KMS-11 (cell line): ENCODE measurements around the gene CYBRD1.

Experiments used
- H2AFZ ChIP-seq: fragments of 200-600 bp; sonication (generic); 2 replicates; pipeline ENCODE4 v1.6.1; 2016; ENCODE audit warnings: antibody characterized with exemption, mixed run types, low read depth
- H3K27ac ChIP-seq: fragments of 200-600 bp; sonication (generic); 2 replicates; pipeline ENCODE4 v1.6.1; 2016; ENCODE audit warnings: mild to moderate bottlenecking, mixed run types
- H3K27me3 ChIP-seq: fragments of 200-600 bp; sonication (generic); 2 replicates; pipeline ENCODE4 v1.6.1; 2017; ENCODE audit warnings: mild to moderate bottlenecking, low read depth, mixed run types, moderate library complexity; ENCODE audit not compliant: insufficient read depth
- H3K36me3 ChIP-seq: fragments of 200-600 bp; sonication (generic); 2 replicates; pipeline ENCODE4 v1.6.1; 2017; ENCODE audit warnings: mild to moderate bottlenecking, mixed run types; ENCODE audit not compliant: insufficient read depth
- H3K4me1 ChIP-seq: fragments of 200-600 bp; sonication (generic); 2 replicates; pipeline ENCODE4 v1.6.1; 2016; ENCODE audit warnings: mild to moderate bottlenecking, low read depth, mixed run types; ENCODE audit not compliant: poor library complexity, severe bottlenecking
- H3K4me2 ChIP-seq: fragments of 200-600 bp; sonication (generic); 2 replicates; pipeline ENCODE4 v1.7.0; 2016; ENCODE audit warnings: mild to moderate bottlenecking, mixed run types
- H3K4me3 ChIP-seq: fragments of 200-600 bp; sonication (generic); IDR thresholded peaks from 2 replicates; pipeline ENCODE4 v1.6.1; 2017; ENCODE audit warnings: low read depth, low read length, mixed read lengths; ENCODE audit not compliant: insufficient read depth
- H3K79me2 ChIP-seq: fragments of 200-600 bp; sonication (generic); 2 replicates; pipeline ENCODE4 v1.6.1; 2016; ENCODE audit warnings: low read depth, mixed run types; ENCODE audit not compliant: insufficient read depth
- H3K9ac ChIP-seq: fragments of 200-600 bp; sonication (generic); 2 replicates; pipeline ENCODE4 v1.6.1; 2016; ENCODE audit warnings: mild to moderate bottlenecking, mixed run types
- H4K20me1 ChIP-seq: fragments of 200-600 bp; sonication (generic); 2 replicates; pipeline ENCODE4 v1.6.1; 2016; ENCODE audit warnings: mild to moderate bottlenecking, mixed run types; ENCODE audit not compliant: insufficient read depth
- TF ChIP-seq, protein P1 (sequence below): fragments of 200-600 bp; sonication (generic); conservative IDR thresholded peaks from 2 replicates; pipeline ENCODE4 v1.6.1; 2017; ENCODE audit warnings: low read depth, mild to moderate bottlenecking, antibody characterized with exemption, low read length, moderate library complexity, mixed read lengths

Gene CYBRD1

DNA sequence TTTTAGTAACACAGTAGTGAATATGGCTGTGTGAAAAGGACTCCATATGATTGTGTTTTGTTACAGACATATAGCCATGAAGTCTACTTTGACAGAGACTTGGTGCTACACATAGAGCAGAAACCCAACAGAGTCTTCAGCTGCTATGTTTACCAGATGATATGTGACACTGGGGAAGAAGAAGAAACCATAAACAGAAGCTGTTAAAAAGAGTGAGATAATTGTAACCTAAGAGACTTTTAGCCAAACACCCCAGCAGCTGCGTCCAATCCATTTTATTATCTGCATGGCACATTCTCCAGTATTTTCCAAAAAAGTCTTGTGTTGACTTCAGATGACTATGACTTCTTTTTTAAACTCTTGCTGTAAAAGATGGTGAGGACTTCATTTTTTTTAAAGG is 41.4 kb upstream of the CYBRD1 start:
- no peaks in the 10 kb centered on the region for H3K79me2 ChIP-seq
- no peaks in the 10 kb centered on the region for H3K27me3 ChIP-seq
- no peak overlapping the region for H3K9ac ChIP-seq
- no peak overlapping the region for H3K4me3 ChIP-seq
- no peak overlapping the region for H3K4me2 ChIP-seq
- H2AFZ ChIP-seq = no peak overlapping the region
- no peak overlapping the region for H3K27ac ChIP-seq
- TF ChIP-seq, protein P1, sequence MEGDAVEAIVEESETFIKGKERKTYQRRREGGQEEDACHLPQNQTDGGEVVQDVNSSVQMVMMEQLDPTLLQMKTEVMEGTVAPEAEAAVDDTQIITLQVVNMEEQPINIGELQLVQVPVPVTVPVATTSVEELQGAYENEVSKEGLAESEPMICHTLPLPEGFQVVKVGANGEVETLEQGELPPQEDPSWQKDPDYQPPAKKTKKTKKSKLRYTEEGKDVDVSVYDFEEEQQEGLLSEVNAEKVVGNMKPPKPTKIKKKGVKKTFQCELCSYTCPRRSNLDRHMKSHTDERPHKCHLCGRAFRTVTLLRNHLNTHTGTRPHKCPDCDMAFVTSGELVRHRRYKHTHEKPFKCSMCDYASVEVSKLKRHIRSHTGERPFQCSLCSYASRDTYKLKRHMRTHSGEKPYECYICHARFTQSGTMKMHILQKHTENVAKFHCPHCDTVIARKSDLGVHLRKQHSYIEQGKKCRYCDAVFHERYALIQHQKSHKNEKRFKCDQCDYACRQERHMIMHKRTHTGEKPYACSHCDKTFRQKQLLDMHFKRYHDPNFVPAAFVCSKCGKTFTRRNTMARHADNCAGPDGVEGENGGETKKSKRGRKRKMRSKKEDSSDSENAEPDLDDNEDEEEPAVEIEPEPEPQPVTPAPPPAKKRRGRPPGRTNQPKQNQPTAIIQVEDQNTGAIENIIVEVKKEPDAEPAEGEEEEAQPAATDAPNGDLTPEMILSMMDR = no peak
- no peaks in the 10 kb centered on the region for H4K20me1 ChIP-seq
- H3K36me3 ChIP-seq = no peaks in the 10 kb centered on the region
- no peaks in the 10 kb centered on the region for H3K4me1 ChIP-seq

- H3K36me3 ChIP-seq = no peaks in the 10 kb centered on the region
- no peaks in the 10 kb centered on the region for H3K4me1 ChIP-seq
- H4K20me1 ChIP-seq = no peaks in the 10 kb centered on the region
- TF ChIP-seq, protein P1 = no peak
- no peak overlapping the region for H3K4me3 ChIP-seq
- no peak overlapping the region for H2AFZ ChIP-seq
- H3K9ac ChIP-seq = no peak overlapping the region
- no peaks in the 10 kb centered on the region for H3K27me3 ChIP-seq
- H3K4me2 ChIP-seq = no peak overlapping the region
- no peaks in the 10 kb centered on the region for H3K79me2 ChIP-seq
- no peak overlapping the region for H3K27ac ChIP-seq
Measured at GRCh38 chr2:171482308-171482707, 40.0 kb upstream of the CYBRD1 start.

- Histone ChIP-seq H3K9ac (no peak overlapping the region), H3K36me3 (no peaks in the 10 kb centered on the region), H3K4me1 (no peaks in the 10 kb centered on the region), H3K27ac (no peak overlapping the region), H3K4me2 (no peak overlapping the region), H3K4me3 (no peak overlapping the region), H3K27me3 (no peaks in the 10 kb centered on the region), H2AFZ (no peak overlapping the region), H4K20me1 (no peaks in the 10 kb centered on the region), H3K79me2 (no peaks in the 10 kb centered on the region)
- TF ChIP-seq, protein P1 = no peak
Measured at GRCh38 chr2:171482877-171483276, 39.4 kb upstream of the CYBRD1 start.

GRCh38 chr2:171483793-171484192 is 38.5 kb upstream of the CYBRD1 start:
- no peaks in the 10 kb centered on the region for H3K4me1 ChIP-seq
- no peaks in the 10 kb centered on the region for H4K20me1 ChIP-seq
- TF ChIP-seq, protein P1 = no peak
- H3K9ac ChIP-seq = no peak overlapping the region
- no peaks in the 10 kb centered on the region for H3K36me3 ChIP-seq
- no peak overlapping the region for H2AFZ ChIP-seq
- H3K79me2 ChIP-seq = no peaks in the 10 kb centered on the region
- H3K27ac ChIP-seq = no peak overlapping the region
- H3K4me2 ChIP-seq = no peak overlapping the region
- no peak overlapping the region for H3K4me3 ChIP-seq
- H3K27me3 ChIP-seq = no peaks in the 10 kb centered on the region
